ENCODE measurements around the gene GPBP1.

Gene GPBP1

DNA sequence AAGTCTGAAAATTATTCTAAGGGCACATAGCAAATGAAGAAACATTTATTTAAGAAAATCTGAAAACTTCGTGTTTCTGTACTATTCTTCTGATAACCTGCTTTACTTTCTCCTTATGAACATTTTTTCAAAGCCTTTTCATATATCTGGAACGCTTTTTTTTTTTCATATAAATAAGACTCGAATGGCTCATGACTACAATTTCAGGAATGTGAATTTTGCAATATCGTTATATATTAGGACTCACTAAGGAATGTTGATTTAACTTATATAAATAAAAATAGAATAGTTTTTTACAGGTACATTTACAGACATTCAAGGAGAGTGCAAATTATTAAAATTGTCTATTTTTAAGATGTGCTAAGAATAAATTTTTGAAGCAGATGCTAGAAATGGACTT lies 42.9 kb downstream of the GPBP1 start:
- Histone ChIP-seq H4K20me1 (ENCODE audit: low read depth, low read length) (peaks cover 45% of the 10 kb centered on the region), H3K4me2 (ENCODE audit: low read depth, low read length, poor library complexity, severe bottlenecking) (no peak overlapping the region), H3K27ac (ENCODE audit: low read depth, low read length) (no peak overlapping the region), H3K27me3 (ENCODE audit: low read length) (no peaks in the 10 kb centered on the region), H3K9me2 (replicated peaks; ENCODE audit: insufficient read depth, low read length) (no peaks in the 10 kb centered on the region), H3K4me3 (ENCODE audit: insufficient read depth, low read length, poor library complexity, severe bottlenecking) (no peak overlapping the region), H3K36me3 (ENCODE audit: low read length) (peaks cover 31% of the 10 kb centered on the region), H3K79me2 (ENCODE audit: insufficient read depth, low read length) (peaks cover 96% of the 10 kb centered on the region), H3K9me3 (ENCODE audit: insufficient read depth, low read length) (no peaks in the 10 kb centered on the region), H3K9ac (ENCODE audit: low read length) (no peak overlapping the region), H2AFZ (ENCODE audit: low read depth, low read length, severe bottlenecking) (no peak overlapping the region), H3F3A (ENCODE audit: insufficient read depth) (peaks cover 28% of the 10 kb centered on the region)
- TF ChIP-seq, protein P1, sequence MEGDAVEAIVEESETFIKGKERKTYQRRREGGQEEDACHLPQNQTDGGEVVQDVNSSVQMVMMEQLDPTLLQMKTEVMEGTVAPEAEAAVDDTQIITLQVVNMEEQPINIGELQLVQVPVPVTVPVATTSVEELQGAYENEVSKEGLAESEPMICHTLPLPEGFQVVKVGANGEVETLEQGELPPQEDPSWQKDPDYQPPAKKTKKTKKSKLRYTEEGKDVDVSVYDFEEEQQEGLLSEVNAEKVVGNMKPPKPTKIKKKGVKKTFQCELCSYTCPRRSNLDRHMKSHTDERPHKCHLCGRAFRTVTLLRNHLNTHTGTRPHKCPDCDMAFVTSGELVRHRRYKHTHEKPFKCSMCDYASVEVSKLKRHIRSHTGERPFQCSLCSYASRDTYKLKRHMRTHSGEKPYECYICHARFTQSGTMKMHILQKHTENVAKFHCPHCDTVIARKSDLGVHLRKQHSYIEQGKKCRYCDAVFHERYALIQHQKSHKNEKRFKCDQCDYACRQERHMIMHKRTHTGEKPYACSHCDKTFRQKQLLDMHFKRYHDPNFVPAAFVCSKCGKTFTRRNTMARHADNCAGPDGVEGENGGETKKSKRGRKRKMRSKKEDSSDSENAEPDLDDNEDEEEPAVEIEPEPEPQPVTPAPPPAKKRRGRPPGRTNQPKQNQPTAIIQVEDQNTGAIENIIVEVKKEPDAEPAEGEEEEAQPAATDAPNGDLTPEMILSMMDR (IDR thresholded peaks at IDR 0.05; ENCODE audit: insufficient read depth, low read length, poor library complexity, severe bottlenecking) = no peak
- no peak for TF ChIP-seq EZH2phosphoT487 (conservative IDR thresholded peaks at IDR 0.05; ENCODE audit: low read length)

DNA sequence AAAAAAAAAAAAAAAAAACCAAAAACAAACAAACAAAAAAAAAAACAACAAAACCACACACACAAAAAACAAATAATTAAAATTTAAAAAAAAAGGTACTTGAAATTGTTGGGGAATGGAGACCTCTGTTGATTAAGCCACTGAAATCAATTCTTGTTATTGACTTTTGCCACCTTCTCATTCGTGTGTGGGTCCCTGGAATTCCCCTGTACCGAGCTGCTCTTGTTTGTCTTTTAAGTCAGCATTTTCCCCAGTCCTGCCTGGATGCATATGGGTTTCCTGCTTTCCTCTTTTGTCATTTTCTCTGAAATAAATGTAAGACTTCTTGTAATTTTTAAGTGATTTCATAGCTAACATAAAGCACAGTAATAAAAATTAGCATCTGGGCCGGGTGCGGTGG lies 45.5 kb downstream of the GPBP1 start:
- Histone ChIP-seq H3K27ac (ENCODE audit: low read depth, low read length) (no peak overlapping the region), H4K20me1 (ENCODE audit: low read depth, low read length) (peaks cover 49% of the 10 kb centered on the region), H3K36me3 (ENCODE audit: low read length) (peaks cover 23% of the 10 kb centered on the region)

DNA sequence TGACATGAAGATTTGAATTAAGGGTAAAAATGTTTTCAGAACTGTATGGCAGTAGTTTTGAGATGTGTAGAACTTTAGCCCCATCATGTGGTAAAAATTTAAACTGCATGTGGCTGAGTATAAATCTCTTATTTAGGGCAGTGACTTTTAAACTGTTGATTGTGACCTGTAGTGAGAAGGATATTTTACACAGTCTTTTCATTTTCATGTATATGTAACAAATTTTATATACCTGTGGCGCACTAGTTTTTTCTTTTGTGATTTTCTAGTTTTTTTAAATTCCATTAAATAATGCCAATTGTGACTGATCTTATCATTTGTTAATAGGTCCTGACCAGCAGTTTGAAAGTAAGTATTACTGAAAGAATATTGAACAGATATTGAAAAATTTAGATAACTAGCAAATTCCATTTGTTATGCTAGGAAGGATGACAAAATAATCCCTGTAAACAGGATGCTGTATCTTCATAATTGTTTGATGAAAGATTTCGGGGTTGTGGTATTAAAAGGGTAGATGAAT lies 47.2 kb downstream of the GPBP1 start:
- no peaks in the 10 kb centered on the region for H3K27me3 ChIP-seq (ENCODE audit: low read length)
- no peak overlapping the region; the same call in 1 of the 2 replicates for H3K27ac ChIP-seq (ENCODE audit: low read depth, low read length)
- H3K9me3 ChIP-seq (ENCODE audit: insufficient read depth, low read length) = no peaks in the 10 kb centered on the region
- H3K79me2 ChIP-seq (ENCODE audit: insufficient read depth, low read length) = peaks cover 94% of the 10 kb centered on the region
- no peak overlapping the region for H2AFZ ChIP-seq (ENCODE audit: low read depth, low read length, severe bottlenecking)
- H3K9ac ChIP-seq (ENCODE audit: low read length) = no peak overlapping the region
- H4K20me1 ChIP-seq (ENCODE audit: low read depth, low read length) = peaks cover 39% of the 10 kb centered on the region
- peaks cover 12% of the 10 kb centered on the region for H3K36me3 ChIP-seq (ENCODE audit: low read length)
- H3K9me2 ChIP-seq (replicated peaks; ENCODE audit: insufficient read depth, low read length) = no peaks in the 10 kb centered on the region
- H3F3A ChIP-seq (ENCODE audit: insufficient read depth) = peaks cover 22% of the 10 kb centered on the region
- H3K4me3 ChIP-seq (ENCODE audit: insufficient read depth, low read length, poor library complexity, severe bottlenecking) = no peak overlapping the region
- H3K4me2 ChIP-seq (ENCODE audit: low read depth, low read length, poor library complexity, severe bottlenecking) = no peak overlapping the region
- no peak for TF ChIP-seq EZH2phosphoT487 (conservative IDR thresholded peaks at IDR 0.05; ENCODE audit: low read length)
- TF ChIP-seq, protein P1 (IDR thresholded peaks at IDR 0.05; ENCODE audit: insufficient read depth, low read length, poor library complexity, severe bottlenecking) = peak; percentile 69

More for the DNA sequence above, 45.5 kb downstream of the GPBP1 start:
- H3K9me2 ChIP-seq (replicated peaks; ENCODE audit: insufficient read depth, low read length) = no peaks in the 10 kb centered on the region
- H3K4me2 ChIP-seq (ENCODE audit: low read depth, low read length, poor library complexity, severe bottlenecking) = no peak overlapping the region
- H2AFZ ChIP-seq (ENCODE audit: low read depth, low read length, severe bottlenecking) = no peak overlapping the region
- H3K27me3 ChIP-seq (ENCODE audit: low read length) = no peaks in the 10 kb centered on the region
- H3K4me3 ChIP-seq (ENCODE audit: insufficient read depth, low read length, poor library complexity, severe bottlenecking) = no peak overlapping the region
- peaks cover 94% of the 10 kb centered on the region for H3K79me2 ChIP-seq (ENCODE audit: insufficient read depth, low read length)
- H3K9me3 ChIP-seq (ENCODE audit: insufficient read depth, low read length) = no peaks in the 10 kb centered on the region
- H3F3A ChIP-seq (ENCODE audit: insufficient read depth) = peaks cover 28% of the 10 kb centered on the region
- no peak for TF ChIP-seq EZH2phosphoT487 (conservative IDR thresholded peaks at IDR 0.05; ENCODE audit: low read length)
- TF ChIP-seq, protein P1 (IDR thresholded peaks at IDR 0.05; ENCODE audit: insufficient read depth, low read length, poor library complexity, severe bottlenecking) = no peak
- no peak overlapping the region for H3K9ac ChIP-seq (ENCODE audit: low read length)
